GM23338 (cell line): ENCODE measurements around the gene H19. TPM values are rescaled to one million over a fixed set of nuclear protein-coding genes. Genes with fewer than 3 reads are reported as not detected.

Experiments used
- ATAC-seq: fragments of 200-7000 bp; cut with Tn5 transposase; 3 replicates; pipeline ENCODE4 v1.9.1; 2020
- DNase-seq: peaks from one replicate; pipeline ENCODE4 v3.0.0-alpha.2; 2015; ENCODE audit warnings: low spot score
- H2AFZ ChIP-seq: fragments of 200-600 bp; sonication (generic); 2 replicates; pipeline ENCODE4 v1.8.0; 2016; ENCODE audit warnings: antibody characterized with exemption, mild to moderate bottlenecking, moderate library complexity
- H3F3A ChIP-seq: fragments of 200-600 bp; sonication (generic); replicated peaks from 2 replicates; pipeline ENCODE4 v1.8.0; 2017; ENCODE audit warnings: antibody characterized with exemption, mixed run types, low read depth
- H3K27ac ChIP-seq: fragments of 200-600 bp; sonication (generic); 2 replicates; pipeline ENCODE4 v1.6.1; 2016; ENCODE audit warnings: low read depth
- H3K27me3 ChIP-seq: fragments of 200-600 bp; sonication (generic); 2 replicates; pipeline ENCODE4 v1.8.0; 2016; ENCODE audit warnings: mild to moderate bottlenecking, mixed run types, moderate library complexity; ENCODE audit not compliant: insufficient read depth
- H3K36me3 ChIP-seq: fragments of 200-600 bp; sonication (generic); 2 replicates; pipeline ENCODE4 v1.8.0; 2016; ENCODE audit warnings: mild to moderate bottlenecking; ENCODE audit not compliant: insufficient read depth
- H3K4me1 ChIP-seq: fragments of 200-600 bp; sonication (generic); 2 replicates; pipeline ENCODE4 v1.8.0; 2016; ENCODE audit warnings: mild to moderate bottlenecking, moderate library complexity; ENCODE audit not compliant: insufficient read depth
- H3K4me2 ChIP-seq: fragments of 200-600 bp; sonication (generic); 2 replicates; pipeline ENCODE4 v1.7.1; 2017; ENCODE audit warnings: mixed run types
- H3K4me3 ChIP-seq: fragments of 200-600 bp; sonication (generic); 2 replicates; pipeline ENCODE4 v1.6.1; 2016; ENCODE audit warnings: mixed run types
- H3K79me2 ChIP-seq: fragments of 200-600 bp; sonication (generic); replicated peaks from 2 replicates; pipeline ENCODE4 v1.8.0; 2017; ENCODE audit warnings: mild to moderate bottlenecking; ENCODE audit not compliant: insufficient read depth
- H3K9me2 ChIP-seq: fragments of 200-600 bp; sonication (generic); 2 replicates; pipeline ENCODE4 v1.8.0; 2017; ENCODE audit not compliant: insufficient read depth
- H4K20me1 ChIP-seq: fragments of 200-600 bp; sonication (generic); replicated peaks from 2 replicates; pipeline ENCODE4 v1.8.0; 2017; ENCODE audit warnings: mild to moderate bottlenecking; ENCODE audit not compliant: insufficient read depth
- H3K27ac Mint-ChIP-seq: 2 replicates; pipeline ENCODE4 v1.8.0; 2020; ENCODE audit warnings: inconsistent platforms, mild to moderate bottlenecking, moderate library complexity, mixed read lengths
- H3K27me3 Mint-ChIP-seq: 3 replicates; pipeline ENCODE4 v1.8.0; 2022; ENCODE audit warnings: low read depth, mild to moderate bottlenecking, moderate library complexity, mixed read lengths, inconsistent platforms; ENCODE audit not compliant: insufficient read depth, poor library complexity
- H3K36me3 Mint-ChIP-seq: 3 replicates; pipeline ENCODE4 v1.8.0; 2021; ENCODE audit warnings: low read depth, mild to moderate bottlenecking, inconsistent platforms, moderate library complexity, mixed read lengths
- H3K4me1 Mint-ChIP-seq: 3 replicates; pipeline ENCODE4 v1.8.0; 2020; ENCODE audit warnings: mild to moderate bottlenecking, inconsistent platforms, mixed read lengths
- H3K4me3 Mint-ChIP-seq: 3 replicates; pipeline ENCODE4 v1.8.0; 2021; ENCODE audit warnings: moderate library complexity, mild to moderate bottlenecking, inconsistent platforms, mixed read lengths
- H3K9me3 Mint-ChIP-seq: 3 replicates; pipeline ENCODE4 v1.8.0; 2020; ENCODE audit warnings: moderate library complexity, mild to moderate bottlenecking, inconsistent platforms, mixed read lengths
- CREB1 ChIP-seq: fragments of 250-450 bp; sonication (Bioruptor Pico); IDR thresholded peaks from 2 replicates; pipeline ENCODE4 v1.5.0; 2020; ENCODE audit warnings: low read depth, mild to moderate bottlenecking, moderate library complexity
- CTCF ChIP-seq, 2 experiments: fragments of 200-600 bp in 1 of 2; sonication (generic) in 1 of 2; conservative IDR thresholded peaks; 2 replicates each; pipeline versions ENCODE4 v1.5.1 to v1.6.1; 2016 to 2017; ENCODE audit warnings: antibody characterized with exemption in 2 of 2, low read depth in 2 of 2, mild to moderate bottlenecking in 2 of 2, moderate library complexity in 1 of 2
- ETS1 ChIP-seq: IDR thresholded peaks from 2 replicates; pipeline ENCODE4 v1.6.1; 2016; ENCODE audit warnings: antibody characterized with exemption
- EZH2 ChIP-seq: fragments of 200-600 bp; sonication (generic); IDR thresholded peaks from one replicate; pipeline ENCODE4 v1.8.0; 2017; ENCODE audit warnings: antibody characterized with exemption, mild to moderate bottlenecking, low read depth; ENCODE audit not compliant: unreplicated experiment
- EZH2phosphoT487 ChIP-seq: fragments of 200-600 bp; sonication (generic); IDR thresholded peaks from one replicate; pipeline ENCODE4 v1.8.1; 2018; ENCODE audit warnings: antibody characterized with exemption; ENCODE audit not compliant: unreplicated experiment
- JUNB ChIP-seq: IDR thresholded peaks from one replicate; pipeline ENCODE4 v1.6.1; 2016; ENCODE audit warnings: antibody characterized with exemption; ENCODE audit not compliant: unreplicated experiment
- NANOG ChIP-seq: IDR thresholded peaks from 2 replicates; pipeline ENCODE4 v1.6.1; 2016; ENCODE audit warnings: antibody characterized with exemption, borderline replicate concordance
- POLR2AphosphoS5 ChIP-seq: IDR thresholded peaks from 2 replicates; pipeline ENCODE4 v1.6.1; 2016; ENCODE audit warnings: antibody characterized with exemption, low read depth
- REST ChIP-seq: IDR thresholded peaks from one replicate; pipeline ENCODE4 v1.6.1; 2018; ENCODE audit warnings: antibody characterized with exemption; ENCODE audit not compliant: unreplicated experiment
- STAT1 ChIP-seq: IDR thresholded peaks from one replicate; pipeline ENCODE4 v1.6.1; 2016; ENCODE audit warnings: antibody characterized with exemption; ENCODE audit not compliant: unreplicated experiment
- ZNF114 ChIP-seq: fragments of 250-450 bp; sonication (Bioruptor Pico); IDR thresholded peaks from 2 replicates; pipeline ENCODE4 v1.5.0; 2020; ENCODE audit warnings: mild to moderate bottlenecking, moderate library complexity
- ZNF331 ChIP-seq: fragments of 250-450 bp; sonication (Bioruptor Pico); IDR thresholded peaks from 2 replicates; pipeline ENCODE4 v1.5.0; 2020; ENCODE audit warnings: low read depth, mild to moderate bottlenecking, moderate library complexity
- ZNF462 ChIP-seq: fragments of 250-450 bp; sonication (Bioruptor Pico); IDR thresholded peaks from 2 replicates; pipeline ENCODE4 v1.5.0; 2020; ENCODE audit warnings: mild to moderate bottlenecking, moderate library complexity
- polyA plus RNA-seq: library from polyadenylated mRNA; unstranded; fragments of >200 nt; fragmentation: Nextera tagmentation; extraction: Ambion mirVana; gene quantifications from 2 replicates; pipeline ENCODE4 v1.2.1, GENCODE V29; 2016
- total RNA-seq: library from RNA; depleted of rRNA; stranded (reverse); fragments of >200 nt; shearing (Covaris generic); gene quantifications from 2 replicates; pipeline ENCODE4 v1.2.3, GENCODE V29; 2014

H19 gene
- total and polyA plus RNA-seq, 2 experiments from 2014 or later: 0.76 to 0.86 TPM

DNA sequence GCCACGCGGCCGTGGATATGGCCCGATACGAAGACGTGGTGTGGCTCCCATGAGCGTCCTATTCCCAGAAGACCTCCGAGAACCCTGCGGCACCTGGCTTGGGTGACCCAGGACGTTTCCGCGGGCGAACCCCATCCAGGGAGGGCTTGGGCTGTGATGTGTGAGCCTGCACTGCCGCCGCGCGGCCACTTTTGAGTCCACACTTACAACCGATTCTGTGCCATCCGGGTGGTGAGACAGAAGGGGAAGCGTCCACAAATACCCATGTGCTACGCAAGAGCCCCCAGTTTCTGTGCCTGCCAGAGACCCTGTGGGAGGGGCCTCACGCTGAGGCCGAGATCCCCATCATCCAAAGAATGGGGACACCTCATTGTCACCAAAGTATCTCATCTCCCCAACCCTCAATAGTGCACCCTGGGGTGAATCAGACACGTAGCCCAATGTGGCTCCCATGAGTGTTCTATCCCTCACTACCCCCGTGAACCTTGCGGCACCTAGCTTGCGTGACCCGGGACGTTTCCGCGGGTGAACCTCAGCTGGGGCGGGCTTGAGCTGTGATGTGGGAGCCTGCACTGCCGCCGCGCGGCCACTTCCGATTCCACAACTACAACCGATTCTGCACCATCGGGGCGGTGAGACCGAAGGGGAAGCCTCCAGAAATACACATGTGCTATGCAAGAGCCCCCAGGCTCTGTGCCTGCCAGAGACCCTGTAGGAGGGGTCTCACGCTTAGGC lies 4.6 kb upstream of the H19 start:
- Histone ChIP-seq H3K4me2 (no peak overlapping the region), H3K4me1 (no peaks in the 10 kb centered on the region), H2AFZ (no peak overlapping the region), H3F3A (no peaks in the 10 kb centered on the region), H4K20me1 (no peaks in the 10 kb centered on the region), H3K9me2 (no peaks in the 10 kb centered on the region), H3K36me3 (no peaks in the 10 kb centered on the region), H3K27ac (no peak overlapping the region), H3K79me2 (no peaks in the 10 kb centered on the region), H3K4me3 (no peak overlapping the region), H3K27me3 (no peaks in the 10 kb centered on the region)
- Mint-ChIP-seq H3K4me3 (no peak overlapping the region), H3K27ac (no peak overlapping the region), H3K36me3 (no peaks in the 10 kb centered on the region), H3K9me3 (no peaks in the 10 kb centered on the region), H3K4me1 (no peaks in the 10 kb centered on the region), H3K27me3 (no peaks in the 10 kb centered on the region)
- no peak for TF ChIP-seq POLR2AphosphoS5
- TF ChIP-seq CTCF (conservative IDR thresholded peaks at IDR 0.05; ENCODE audit: low read depth in 2 of 2): no peak
- no peak for TF ChIP-seq ZNF331
- no peak for TF ChIP-seq ZNF462 (CRISPR knock-in tag)
- TF ChIP-seq ETS1: no peak
- TF ChIP-seq JUNB: no peak
- no peak for TF ChIP-seq CREB1 (CRISPR knock-in tag)
- TF ChIP-seq STAT1: no peak
- no peak for TF ChIP-seq EZH2phosphoT487
- TF ChIP-seq REST: no peak
- TF ChIP-seq NANOG: no peak
- TF ChIP-seq EZH2: no peak
- TF ChIP-seq ZNF114 (CRISPR knock-in tag): no peak
- ATAC-seq: no peak
- no peak for DNase-seq
